ENCODE data around the gene ZCCHC10.

The ZCCHC10 gene

GRCh38 chr5:133051061-133051541 is 24.8 kb upstream of the ZCCHC10 start:
- no peak for TF ChIP-seq ESRRG (CRISPR knock-in tag; IDR thresholded peaks at IDR 0.05)
- TF ChIP-seq ZNF8 (CRISPR knock-in tag; IDR thresholded peaks at IDR 0.05): no peak
- TF ChIP-seq PATZ1 (CRISPR knock-in tag; IDR thresholded peaks at IDR 0.05; ENCODE audit: borderline replicate concordance): no peak
- no peak for TF ChIP-seq CSDC2 (CRISPR knock-in tag; IDR thresholded peaks at IDR 0.05)
- no peak for TF ChIP-seq OSR1 (CRISPR knock-in tag; IDR thresholded peaks at IDR 0.05)
- no peak for TF ChIP-seq ZNF565 (CRISPR knock-in tag; conservative IDR thresholded peaks at IDR 0.05; ENCODE audit: low read depth)
- no peak for TF ChIP-seq TSHZ2 (CRISPR knock-in tag; IDR thresholded peaks at IDR 0.05)
- no peak for TF ChIP-seq TCF4 (CRISPR knock-in tag; IDR thresholded peaks at IDR 0.05; ENCODE audit: borderline replicate concordance)
- TF ChIP-seq ZNF70 (CRISPR knock-in tag; IDR thresholded peaks at IDR 0.05): no peak
- no peak for TF ChIP-seq PPARA (CRISPR knock-in tag; IDR thresholded peaks at IDR 0.05; ENCODE audit: borderline replicate concordance)
- no peak for TF ChIP-seq ZFP3 (CRISPR knock-in tag; IDR thresholded peaks at IDR 0.05)
- TF ChIP-seq ISL1 (CRISPR knock-in tag; IDR thresholded peaks at IDR 0.05): no peak
- no peak for TF ChIP-seq ZC3H10 (CRISPR knock-in tag; IDR thresholded peaks at IDR 0.05)
- no peak for TF ChIP-seq SNAI2 (CRISPR knock-in tag; IDR thresholded peaks at IDR 0.05)
- TF ChIP-seq ZFP30 (CRISPR knock-in tag; IDR thresholded peaks at IDR 0.05): no peak
- no peak for TF ChIP-seq CSRNP3 (CRISPR knock-in tag; IDR thresholded peaks at IDR 0.05)
- TF ChIP-seq GLIS3 (CRISPR knock-in tag; IDR thresholded peaks at IDR 0.05): no peak
- TF ChIP-seq RARB (CRISPR knock-in tag; IDR thresholded peaks at IDR 0.05): no peak
- ATAC-seq: no peak

GRCh38 chr5:133050521-133050920 is 24.2 kb upstream of the ZCCHC10 start:
- TF ChIP-seq ZFP3 (CRISPR knock-in tag; IDR thresholded peaks at IDR 0.05) (no peak), BACH2 (CRISPR knock-in tag; IDR thresholded peaks at IDR 0.05; ENCODE audit: borderline replicate concordance) (no peak), SNAI2 (CRISPR knock-in tag; IDR thresholded peaks at IDR 0.05) (no peak), OSR1 (CRISPR knock-in tag; IDR thresholded peaks at IDR 0.05) (no peak), ZNF8 (CRISPR knock-in tag; IDR thresholded peaks at IDR 0.05) (no peak), PPARA (CRISPR knock-in tag; IDR thresholded peaks at IDR 0.05; ENCODE audit: borderline replicate concordance) (no peak), TOX (CRISPR knock-in tag; IDR thresholded peaks at IDR 0.05; ENCODE audit: borderline replicate concordance) (no peak), ZFP30 (CRISPR knock-in tag; IDR thresholded peaks at IDR 0.05) (no peak), ESRRG (CRISPR knock-in tag; IDR thresholded peaks at IDR 0.05) (no peak), PATZ1 (CRISPR knock-in tag; IDR thresholded peaks at IDR 0.05; ENCODE audit: borderline replicate concordance) (no peak), GLIS3 (CRISPR knock-in tag; IDR thresholded peaks at IDR 0.05) (no peak), POU6F1 (CRISPR knock-in tag; IDR thresholded peaks at IDR 0.05; ENCODE audit: borderline replicate concordance, low read depth) (no peak), ZC3H10 (CRISPR knock-in tag; IDR thresholded peaks at IDR 0.05) (no peak), ZNF565 (CRISPR knock-in tag; conservative IDR thresholded peaks at IDR 0.05; ENCODE audit: low read depth) (no peak), CREB5 (CRISPR knock-in tag; IDR thresholded peaks at IDR 0.05; ENCODE audit: low read depth) (no peak), ZNF70 (CRISPR knock-in tag; IDR thresholded peaks at IDR 0.05) (no peak), RARB (CRISPR knock-in tag; IDR thresholded peaks at IDR 0.05) (no peak), TSHZ2 (CRISPR knock-in tag; IDR thresholded peaks at IDR 0.05) (no peak), ARNTL (CRISPR knock-in tag; IDR thresholded peaks at IDR 0.05; ENCODE audit: borderline replicate concordance, low read depth) (no peak)
- ATAC-seq: no peak

Data from SK-N-SH treated with all-trans-retinoic acid at 6 μM for 48 hours (cell line).